SK-N-SH (cell line): ENCODE data around the gene SLC34A3. TPM values are rescaled to one million over a fixed set of nuclear protein-coding genes. Genes with fewer than 3 reads are reported as not detected.
A peak's percentile ranks its signal among the peaks of the same experiment; 100 is the strongest.

ENCODE experiments used
- CTCF ChIA-PET: fragments of 300-600, 350-600 bp; formaldehyde crosslinking; extraction: SDS; loops from one replicate; lab custom pipeline; 2021; lab: Yijun Ruan, JAX
- POLR2A ChIA-PET: fragments of 350-600 bp; sonication (Branson Sonifier 250); formaldehyde crosslinking; extraction: SDS; loops from one replicate; lab custom pipeline; 2020; ENCODE audit warnings: antibody characterized with exemption, inconsistent platforms; lab: Yijun Ruan, JAX
- DNase-seq: peaks from one replicate; pipeline ENCODE4 v3.0.0; 2012
- H2AFZ ChIP-seq: fragments of 200-600 bp; sonication (generic); 2 replicates; pipeline ENCODE4 v1.8.1; 2016; ENCODE audit warnings: antibody characterized with exemption, mild to moderate bottlenecking, low read depth
- H3F3A ChIP-seq: fragments of 200-600 bp; sonication (generic); replicated peaks from 2 replicates; pipeline ENCODE3; 2016; ENCODE audit warnings: antibody characterized with exemption, mild to moderate bottlenecking; ENCODE audit not compliant: insufficient read depth
- H3K27ac ChIP-seq, 2 experiments: fragments of 200-500 bp in 1 of 2; fragments of 200-600 bp in 1 of 2; sonication (Bioruptor generic) in 1 of 2; sonication (generic), shearing (Covaris generic) in 1 of 2; 2 replicates each; pipeline versions ENCODE4 v1.5.1 to v1.6.1; 2014 to 2016; ENCODE audit warnings: low read depth in 2 of 2, inconsistent platforms in 1 of 2, low read length in 1 of 2, mild to moderate bottlenecking in 1 of 2, mixed read lengths in 1 of 2
- H3K27me3 ChIP-seq: fragments of 200-600 bp; sonication (generic), shearing (Covaris generic); 2 replicates; pipeline ENCODE4 v1.6.1; 2016; ENCODE audit warnings: mixed run types; ENCODE audit not compliant: insufficient read depth
- H3K36me3 ChIP-seq, 2 experiments: fragments of 200-500 bp in 1 of 2; fragments of 200-600 bp in 1 of 2; sonication (Bioruptor generic) in 1 of 2; sonication (generic) in 1 of 2; replicated peaks in 1 of 2; 2 replicates each; pipeline versions ENCODE3 to v1.5.1; 2014 to 2016; ENCODE audit warnings: low read length in 1 of 2, mild to moderate bottlenecking in 1 of 2; ENCODE audit not compliant: insufficient read depth in 2 of 2, control insufficient read depth in 1 of 2
- H3K4me1 ChIP-seq, 2 experiments: fragments of 200-500 bp in 1 of 2; fragments of 200-600 bp in 1 of 2; sonication (Bioruptor generic) in 1 of 2; sonication (generic), shearing (Covaris generic) in 1 of 2; 2 replicates each; pipeline versions ENCODE4 v1.5.1 to v1.6.1; 2014 to 2016; ENCODE audit warnings: low read depth in 1 of 2, low read length in 1 of 2, mixed run types in 1 of 2; ENCODE audit not compliant: insufficient read depth in 2 of 2, control insufficient read depth in 1 of 2
- H3K4me2 ChIP-seq: fragments of 200-600 bp; sonication (generic), shearing (Covaris generic); 2 replicates; pipeline ENCODE4 v1.6.1; 2017; ENCODE audit warnings: mixed run types
- H3K4me3 ChIP-seq, 2 experiments: fragments of 200-500 bp in 1 of 2; fragments of 200-600 bp in 1 of 2; sonication (Bioruptor generic) in 1 of 2; sonication (generic), shearing (Covaris generic) in 1 of 2; 2 replicates each; pipeline versions ENCODE4 v1.5.1 to v1.8.1; 2014 to 2016; ENCODE audit warnings: low read depth in 2 of 2, inconsistent platforms in 1 of 2, low read length in 1 of 2, mild to moderate bottlenecking in 1 of 2, mixed read lengths in 1 of 2, moderate library complexity in 1 of 2
- H3K79me2 ChIP-seq: fragments of 200-600 bp; sonication (generic); 2 replicates; pipeline ENCODE4 v1.8.1; 2017; ENCODE audit warnings: mild to moderate bottlenecking; ENCODE audit not compliant: insufficient read depth
- H3K9ac ChIP-seq: fragments of 200-600 bp; sonication (generic); 2 replicates; pipeline ENCODE4 v1.6.1; 2017; ENCODE audit warnings: mixed run types
- H3K9me2 ChIP-seq: fragments of 200-600 bp; sonication (generic); 2 replicates; pipeline ENCODE4 v1.6.1; 2017; ENCODE audit warnings: mixed run types
- H3K9me3 ChIP-seq: fragments of 200-600 bp; sonication (generic); 2 replicates; pipeline ENCODE4 v1.6.1; 2017; ENCODE audit warnings: mixed run types, mild to moderate bottlenecking, moderate library complexity
- H4K20me1 ChIP-seq: fragments of 200-600 bp; sonication (generic); 2 replicates; pipeline ENCODE4 v1.6.1; 2017; ENCODE audit warnings: mild to moderate bottlenecking, mixed run types; ENCODE audit not compliant: insufficient read depth
- ELF1 ChIP-seq: IDR thresholded peaks from 2 replicates; pipeline ENCODE4 v1.4.0; 2012
- FOXJ3 ChIP-seq: sonication (generic); formaldehyde crosslinking; IDR thresholded peaks from 2 replicates; pipeline ENCODE4 v1.5.1; 2020; ENCODE audit warnings: mild to moderate bottlenecking, missing genetic modification reagents
- NFIC ChIP-seq: IDR thresholded peaks from 2 replicates; pipeline ENCODE4 v1.4.0; 2012; ENCODE audit warnings: borderline replicate concordance
- WGBS: methylation state at CpG from one replicate; pipeline ENCODE4 v1.1.6; 2017; ENCODE audit warnings: low lambda C conversion rate; 5-methylcytosine and 5-hydroxymethylcytosine counted together
- polyA plus RNA-seq, 3 experiments: library from polyadenylated mRNA; depleted of rRNA; stranded (reverse); fragments of >200 nt; gene quantifications; 2 replicates each; pipeline ENCODE4 v1.2.3, GENCODE V29; 2012

SLC34A3 gene
- polyA plus RNA-seq, 1 of the 3 experiments (the other 2 are of a cell fraction) = not detected

GRCh38 chr9:137281345-137282116 is 50.8 kb downstream of the SLC34A3 start:
- DNase-seq = peak; percentile 74
- ChIA-PET POLR2A (interaction anchor here (0.7 kb wide), 1 partner anchor 9 kb away, joined by 3 read pairs; no protein-coding TSS in a partner anchor), CTCF (interaction anchor here (0.7 to 1.9 kb wide), 6 partner anchors 21 to 256 kb away, joined by 3 to 8 read pairs (median 4); partner anchors contain the start of gene NRARP)
- Histone ChIP-seq H3F3A (peaks cover 7% of the 10 kb centered on the region), H3K79me2 (no peaks in the 10 kb centered on the region), H3K36me3 (no peaks in the 10 kb centered on the region), H3K4me3 (peak overlapping the region in 1 of 2 experiments; percentile 37; a peak in 2 of 4 replicates), H3K4me2 (peak overlapping the region; percentile 66; the same call in 1 of the 2 replicates), H4K20me1 (no peaks in the 10 kb centered on the region), H2AFZ (no peak overlapping the region), H3K9me3 (no peaks in the 10 kb centered on the region), H3K9ac (no peak overlapping the region), H3K9me2 (no peaks in the 10 kb centered on the region), H3K27me3 (no peaks in the 10 kb centered on the region), H3K27ac (no peak overlapping the region), H3K4me1 (peaks cover 0 to 8% of the 10 kb centered on the region in 2 experiments; a peak in 2 of 4 replicates)
- WGBS = 61% methylated on average over 9 of the region's 39 CpGs
- TF ChIP-seq ELF1 (no peak), NFIC (no peak), FOXJ3 (CRISPR knock-in tag) (no peak)

Other genes starting within 250 kb of the SLC34A3 start
- gene LCNL1, start 247.9 kb upstream of the SLC34A3 start, polyA plus RNA-seq (2012; rRNA removed) = not detected in 2 replicates
- 37.8 and 52.9 TPM in 2 replicates for gene PAXX, start 238.5 kb upstream of the SLC34A3 start, polyA plus RNA-seq (2012; rRNA removed)
- gene CLIC3, start 234.3 kb upstream of the SLC34A3 start, polyA plus RNA-seq (2012; rRNA removed) = 0.60 and 1.0 TPM in 2 replicates
- gene ABCA2, start 202.7 kb upstream of the SLC34A3 start, polyA plus RNA-seq (2012; rRNA removed) = 26.0 and 34.7 TPM in 2 replicates
- gene FUT7, start 198.8 kb upstream of the SLC34A3 start, polyA plus RNA-seq (2012; rRNA removed) = not detected in 2 replicates
- gene NPDC1, start 184.7 kb upstream of the SLC34A3 start, polyA plus RNA-seq (2012; rRNA removed) = 47.4 and 48.1 TPM in 2 replicates
- gene ENTPD2, start 176.8 kb upstream of the SLC34A3 start, polyA plus RNA-seq (2012; rRNA removed) = not detected in 2 replicates
- 4.6 and 6.0 TPM in 2 replicates for gene SAPCD2, start 160.3 kb upstream of the SLC34A3 start, polyA plus RNA-seq (2012; rRNA removed)
- gene UAP1L1, start 153.4 kb upstream of the SLC34A3 start, polyA plus RNA-seq (2012; rRNA removed) = 3.2 and 5.6 TPM in 2 replicates
- 57.8 and 61.9 TPM in 2 replicates for gene MAN1B1, start 143.9 kb upstream of the SLC34A3 start, polyA plus RNA-seq (2012; rRNA removed)
- gene DPP7, start 116.2 kb upstream of the SLC34A3 start, polyA plus RNA-seq (2012; rRNA removed) = 127 and 141 TPM in 2 replicates
- gene GRIN1, start 91.7 kb upstream of the SLC34A3 start, polyA plus RNA-seq (2012; rRNA removed) = 0.03 TPM in 1 of 2 replicates, not detected in the other
- gene LRRC26, start 60.9 kb upstream of the SLC34A3 start, polyA plus RNA-seq (2012; rRNA removed) = not detected in 2 replicates
- not detected in 2 replicates for gene TMEM210, start 58.8 kb upstream of the SLC34A3 start, polyA plus RNA-seq (2012; rRNA removed)
- gene ANAPC2, start 42.3 kb upstream of the SLC34A3 start, polyA plus RNA-seq (2012; rRNA removed) = 35.1 and 37.7 TPM in 2 replicates
- gene SSNA1, start 42.2 kb upstream of the SLC34A3 start, polyA plus RNA-seq (2012; rRNA removed) = 100 and 124 TPM in 2 replicates
- 4.4 and 5.2 TPM in 2 replicates for gene TPRN, start 30.2 kb upstream of the SLC34A3 start, polyA plus RNA-seq (2012; rRNA removed)
- gene TMEM203, start 25.3 kb upstream of the SLC34A3 start, polyA plus RNA-seq (2012; rRNA removed) = 55.6 and 57.0 TPM in 2 replicates
- 7.9 and 8.6 TPM in 2 replicates for gene NDOR1, start 25.2 kb upstream of the SLC34A3 start, polyA plus RNA-seq (2012; rRNA removed)
- 2.0 and 2.7 TPM in 2 replicates for gene RNF208, start 8.7 kb upstream of the SLC34A3 start, polyA plus RNA-seq (2012; rRNA removed)
- 2.1 and 2.2 TPM in 2 replicates for gene CYSRT1, start 5.7 kb upstream of the SLC34A3 start, polyA plus RNA-seq (2012; rRNA removed)
- gene RNF224, start 3.4 kb upstream of the SLC34A3 start, polyA plus RNA-seq (2012; rRNA removed) = 0.03 and 0.08 TPM in 2 replicates
- 415 and 508 TPM in 2 replicates for gene TUBB4B, start 10.4 kb downstream of the SLC34A3 start, polyA plus RNA-seq (2012; rRNA removed)
- not detected in 2 replicates for gene STPG3, start 20.4 kb downstream of the SLC34A3 start, polyA plus RNA-seq (2012; rRNA removed)
- gene NELFB, start 24.4 kb downstream of the SLC34A3 start, polyA plus RNA-seq (2012; rRNA removed) = 52.6 and 62.7 TPM in 2 replicates
- 0.81 and 0.99 TPM in 2 replicates for gene TOR4A, start 46.8 kb downstream of the SLC34A3 start, polyA plus RNA-seq (2012; rRNA removed)
- gene NRARP, start 71.4 kb downstream of the SLC34A3 start, polyA plus RNA-seq (2012; rRNA removed) = 3.9 and 4.2 TPM in 2 replicates
- 11.5 and 14.2 TPM in 2 replicates for gene EXD3, start 192.3 kb downstream of the SLC34A3 start, polyA plus RNA-seq (2012; rRNA removed)
- gene NOXA1, start 192.5 kb downstream of the SLC34A3 start, polyA plus RNA-seq (2012; rRNA removed) = 0.39 and 0.67 TPM in 2 replicates
- 0.18 and 0.30 TPM in 2 replicates for gene ENTPD8, start 210.5 kb downstream of the SLC34A3 start, polyA plus RNA-seq (2012; rRNA removed)
- 58.6 and 58.8 TPM in 2 replicates for gene NSMF, start 228.4 kb downstream of the SLC34A3 start, polyA plus RNA-seq (2012; rRNA removed)